Tibial artery (tissue), 4 donors: Measurements from ENCODE around the gene CCDC57.

Source experiments
- DNase-seq, 2 donors: peaks; one replicate each; pipeline ENCODE4 v3.0.0-alpha.2; 2019
- H3K27ac ChIP-seq, 2 donors: fragments of 200-600 bp; sonication (generic) in 1 of 2; 1 replicate in 1 of 2; 2 replicates in 1 of 2; pipeline ENCODE4 v1.5.1; 2018 to 2019; ENCODE audit warnings: mild to moderate bottlenecking in 1 of 2
- H3K27me3 ChIP-seq, 2 donors: fragments of 200-600 bp; sonication (generic) in 1 of 2; one replicate each; pipeline versions ENCODE4 v1.5.1 to v1.6.0; 2016 to 2019
- H3K36me3 ChIP-seq, 3 donors: fragments of 200-600 bp; sonication (generic) in 2 of 3; one replicate each; pipeline ENCODE4 v1.5.1; 2016 to 2019; ENCODE audit warnings: mild to moderate bottlenecking in 2 of 3
- H3K4me1 ChIP-seq, 4 donors: fragments of 200-600 bp; sonication (generic) in 2 of 4; 1 replicate in 3 of 4; 2 replicates in 1 of 4; pipeline ENCODE4 v1.5.1; 2016 to 2019
- H3K4me3 ChIP-seq, 2 donors: fragments of 200-600 bp; sonication (generic) in 1 of 2; 1 replicate in 1 of 2; 2 replicates in 1 of 2; pipeline ENCODE4 v1.5.1; 2018 to 2019; ENCODE audit warnings: mild to moderate bottlenecking in 2 of 2
- H3K9me3 ChIP-seq, 3 donors: fragments of 200-600 bp; sonication (generic) in 1 of 3; one replicate each; pipeline ENCODE4 v1.5.1; 2016 to 2019
- CTCF ChIP-seq, 2 experiments: fragments of 200-600 bp in 1 of 2; fragments of 450-650 bp in 1 of 2; IDR thresholded peaks; one replicate each; pipeline ENCODE4 v1.5.1; 2017 to 2019; ENCODE audit warnings: antibody characterized with exemption in 2 of 2, mild to moderate bottlenecking in 1 of 2, moderate library complexity in 1 of 2
- intact Hi-C: fragments of 100-400 bp; cut with DNase I; formaldehyde crosslinking; loops from one replicate; pipeline ENCODE4 v1.15.0; 2023; ENCODE audit warnings: low total_unique reads

The CCDC57 gene

DNA sequence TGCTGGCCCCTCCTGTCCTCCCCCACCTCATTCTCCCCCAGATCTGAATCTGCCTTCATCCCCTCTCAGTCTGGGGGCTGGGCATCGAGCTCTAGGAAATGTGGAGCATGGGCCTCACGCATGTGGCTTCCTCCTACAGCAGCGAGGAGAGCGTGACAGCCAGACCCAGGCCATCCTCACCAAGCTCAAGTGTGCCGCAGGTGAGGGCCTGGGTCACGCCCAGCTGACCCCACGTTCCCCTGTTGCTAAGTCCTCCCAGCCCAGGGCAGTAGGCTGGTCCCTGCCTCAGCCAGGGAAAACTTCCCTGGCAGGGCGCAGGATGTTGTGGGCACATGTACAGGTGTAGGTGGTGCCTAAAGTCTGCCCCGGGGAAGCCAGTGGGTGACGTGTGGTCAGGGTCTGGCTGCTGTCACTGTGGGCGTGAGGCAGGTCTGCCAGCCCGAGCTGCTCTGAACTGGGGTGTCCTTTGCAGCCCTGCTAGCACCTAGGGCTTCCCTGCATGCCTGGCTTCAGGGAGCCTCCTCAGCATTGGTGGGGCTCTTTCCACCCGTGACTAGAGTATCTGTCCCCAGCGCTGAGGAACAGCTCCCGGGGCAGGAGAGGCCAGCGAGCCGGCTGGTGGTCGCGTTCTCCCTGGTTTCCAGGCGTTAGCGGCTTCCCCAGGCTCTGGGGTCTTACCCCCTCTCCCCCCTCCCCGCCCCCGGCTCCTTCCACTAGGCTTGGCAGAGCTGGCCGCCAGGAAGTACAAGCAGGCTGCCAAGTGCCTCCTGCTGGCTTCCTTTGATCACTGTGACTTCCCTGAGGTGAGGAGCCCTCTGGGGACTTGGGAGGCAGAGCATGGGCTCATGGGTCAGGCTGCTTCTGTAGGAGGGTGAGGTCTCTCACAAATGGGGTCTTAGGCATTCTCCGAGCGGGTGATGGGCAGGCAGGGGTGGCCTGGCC, 157.3 kb downstream of the CCDC57 start:
- TF ChIP-seq CTCF (IDR thresholded peaks at IDR 0.05) = no peak
- Histone ChIP-seq H3K4me1 (peaks cover 6 to 34% (median 26%) of the 10 kb centered on the region in 4 donors), H3K27me3 (no peaks in the 10 kb centered on the region), H3K9me3 (no peaks in the 10 kb centered on the region), H3K36me3 (peaks cover 29 to 75% (median 60%) of the 10 kb centered on the region in 3 donors), H3K27ac (no peak overlapping the region), H3K4me3 (no peak overlapping the region)
- intact Hi-C loops = no loop called here
- no peak for DNase-seq

- Histone ChIP-seq H3K4me3 (no peak overlapping the region), H3K9me3 (no peaks in the 10 kb centered on the region), H3K27me3 (no peaks in the 10 kb centered on the region), H3K27ac (no peak overlapping the region), H3K4me1 (peaks cover 6 to 43% (median 30%) of the 10 kb centered on the region in 4 donors), H3K36me3 (peaks cover 32 to 74% (median 63%) of the 10 kb centered on the region in 3 donors)
- intact Hi-C loops = no loop called here
- TF ChIP-seq CTCF (IDR thresholded peaks at IDR 0.05) = no peak
- DNase-seq = no peak
These were observed 158.2 kb downstream of the CCDC57 start for GRCh38 chr17:82054351-82055022.

- Histone ChIP-seq H3K4me3 (no peak overlapping the region), H3K27ac (no peak overlapping the region), H3K27me3 (no peaks in the 10 kb centered on the region), H3K9me3 (no peaks in the 10 kb centered on the region), H3K36me3 (peaks cover 34 to 74% (median 63%) of the 10 kb centered on the region in 3 donors), H3K4me1 (peaks cover 6 to 45% (median 30%) of the 10 kb centered on the region in 4 donors)
- no peak for TF ChIP-seq CTCF (IDR thresholded peaks at IDR 0.05)
- intact Hi-C loops = no loop called here
- no peak for DNase-seq
These were observed 158.9 kb downstream of the CCDC57 start for GRCh38 chr17:82053556-82054263.

- no peaks in the 10 kb centered on the region for H3K27me3 ChIP-seq
- H3K9me3 ChIP-seq = no peaks in the 10 kb centered on the region
- intact Hi-C loops = no loop called here
- no peak overlapping the region for H3K27ac ChIP-seq
- no peak for DNase-seq
- H3K4me1 ChIP-seq = peaks cover 6 to 45% (median 30%) of the 10 kb centered on the region in 4 donors
- H3K36me3 ChIP-seq = peaks cover 34 to 74% (median 63%) of the 10 kb centered on the region in 3 donors
- peak overlapping the region; percentile 75 to 93 for H3K4me3 ChIP-seq
- TF ChIP-seq CTCF (IDR thresholded peaks at IDR 0.05) = no peak
These were observed 159.5 kb downstream of the CCDC57 start for GRCh38 chr17:82053130-82053529.

DNA sequence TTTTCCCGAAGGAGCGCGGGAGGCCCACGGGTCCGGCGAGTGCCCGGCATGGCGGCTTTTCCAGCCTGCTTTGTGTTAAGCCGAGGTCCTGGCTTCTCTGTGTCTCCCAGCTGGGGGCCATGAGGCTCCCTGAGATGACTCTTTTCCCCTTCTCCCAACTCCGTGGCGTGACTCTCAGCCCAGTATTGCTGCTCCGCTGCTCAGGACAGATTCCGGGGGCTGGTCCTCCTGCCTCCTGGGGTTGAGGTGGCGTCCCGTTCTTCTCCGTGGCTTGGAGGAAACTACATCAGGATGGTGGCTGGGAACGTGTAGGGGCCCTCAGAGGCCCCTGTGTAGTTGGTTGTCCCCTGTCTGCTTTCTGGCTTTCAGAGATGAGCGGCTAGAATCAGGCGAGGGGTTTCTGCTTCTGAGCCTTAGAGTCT, 160.0 kb downstream of the CCDC57 start:
- H3K9me3 ChIP-seq = no peaks in the 10 kb centered on the region
- intact Hi-C loops = no loop called here
- no peak for TF ChIP-seq CTCF (IDR thresholded peaks at IDR 0.05)
- peaks cover 6 to 45% (median 30%) of the 10 kb centered on the region in 4 donors for H3K4me1 ChIP-seq
- peak overlapping the region; percentile 75 to 93 for H3K4me3 ChIP-seq
- DNase-seq = no peak
- H3K27ac ChIP-seq = peak overlapping the region; percentile 57 to 75
- H3K36me3 ChIP-seq = peaks cover 38 to 74% (median 63%) of the 10 kb centered on the region in 3 donors
- no peaks in the 10 kb centered on the region for H3K27me3 ChIP-seq
